Measurements from ENCODE around the gene MCRS1.

Gene MCRS1

DNA sequence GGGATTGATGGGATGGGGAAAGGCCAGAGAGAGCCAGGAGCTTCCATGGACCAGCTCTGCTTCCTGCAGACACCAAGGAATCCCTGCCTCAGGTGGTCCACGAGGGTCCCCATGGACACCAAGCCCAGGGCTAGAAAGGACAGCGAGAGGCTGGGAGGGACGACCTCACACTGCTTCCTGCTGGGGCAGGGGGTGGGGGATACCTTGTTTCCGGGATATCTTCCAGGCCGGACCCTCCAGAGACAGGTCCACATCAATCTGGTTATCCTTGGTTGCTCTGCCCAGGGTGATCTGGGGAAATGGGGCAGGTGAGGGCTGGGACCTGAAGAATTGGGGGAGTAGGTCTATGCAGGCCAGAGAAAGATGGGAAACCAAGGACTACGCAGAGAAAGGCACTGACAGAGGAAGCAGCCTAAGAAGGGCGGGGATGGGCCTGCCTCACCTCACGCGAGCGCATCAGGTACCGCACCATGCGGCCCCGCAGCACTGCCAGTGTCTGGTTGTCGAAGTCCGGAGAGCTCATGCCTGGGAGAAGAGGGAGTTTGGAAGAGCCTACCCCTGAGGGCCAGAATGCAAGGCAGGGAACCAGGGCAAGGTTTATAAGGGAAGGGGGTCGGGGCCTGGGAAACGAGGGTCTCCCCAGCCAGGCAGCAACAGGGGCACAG, 8.8 kb downstream of the MCRS1 start:
- no peak for DNase-seq
- H3K4me1 Mint-ChIP-seq = peaks cover 2% of the 10 kb centered on the region
- TF ChIP-seq, protein P1, sequence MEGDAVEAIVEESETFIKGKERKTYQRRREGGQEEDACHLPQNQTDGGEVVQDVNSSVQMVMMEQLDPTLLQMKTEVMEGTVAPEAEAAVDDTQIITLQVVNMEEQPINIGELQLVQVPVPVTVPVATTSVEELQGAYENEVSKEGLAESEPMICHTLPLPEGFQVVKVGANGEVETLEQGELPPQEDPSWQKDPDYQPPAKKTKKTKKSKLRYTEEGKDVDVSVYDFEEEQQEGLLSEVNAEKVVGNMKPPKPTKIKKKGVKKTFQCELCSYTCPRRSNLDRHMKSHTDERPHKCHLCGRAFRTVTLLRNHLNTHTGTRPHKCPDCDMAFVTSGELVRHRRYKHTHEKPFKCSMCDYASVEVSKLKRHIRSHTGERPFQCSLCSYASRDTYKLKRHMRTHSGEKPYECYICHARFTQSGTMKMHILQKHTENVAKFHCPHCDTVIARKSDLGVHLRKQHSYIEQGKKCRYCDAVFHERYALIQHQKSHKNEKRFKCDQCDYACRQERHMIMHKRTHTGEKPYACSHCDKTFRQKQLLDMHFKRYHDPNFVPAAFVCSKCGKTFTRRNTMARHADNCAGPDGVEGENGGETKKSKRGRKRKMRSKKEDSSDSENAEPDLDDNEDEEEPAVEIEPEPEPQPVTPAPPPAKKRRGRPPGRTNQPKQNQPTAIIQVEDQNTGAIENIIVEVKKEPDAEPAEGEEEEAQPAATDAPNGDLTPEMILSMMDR (IDR thresholded peaks at IDR 0.05) = no peak
- no peaks in the 10 kb centered on the region for H3K9me3 Mint-ChIP-seq
- H3K36me3 Mint-ChIP-seq (ENCODE audit: low read depth) = peaks cover 49% of the 10 kb centered on the region
- no peak overlapping the region for H3K27ac Mint-ChIP-seq
- no peak overlapping the region for H3K4me3 Mint-ChIP-seq
- H3K27me3 Mint-ChIP-seq (ENCODE audit: low read depth, poor library complexity) = peaks cover 3% of the 10 kb centered on the region

DNA sequence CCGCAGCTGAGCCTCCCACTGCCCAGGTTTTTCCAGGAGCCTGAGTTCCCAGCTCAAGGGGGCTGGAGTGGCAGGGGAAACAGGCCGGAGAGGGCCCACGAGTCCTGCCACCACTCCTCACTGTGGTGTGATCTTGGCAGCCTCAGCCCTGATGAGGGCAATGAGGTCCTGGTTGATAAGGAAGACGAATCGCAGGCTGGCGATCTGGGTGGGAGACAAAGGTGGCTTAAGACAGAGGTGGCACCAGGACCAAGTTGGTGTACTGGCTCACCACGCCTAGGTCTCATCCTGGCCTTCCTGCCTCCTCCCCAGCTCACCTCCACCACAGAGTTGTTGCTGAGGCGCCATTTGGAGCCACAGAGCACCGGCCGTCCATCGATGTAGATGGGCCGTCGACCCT, 9.4 kb downstream of the MCRS1 start:
- H3K4me3 Mint-ChIP-seq = no peak overlapping the region
- no peaks in the 10 kb centered on the region for H3K9me3 Mint-ChIP-seq
- TF ChIP-seq, protein P1 (IDR thresholded peaks at IDR 0.05) = no peak
- H3K36me3 Mint-ChIP-seq (ENCODE audit: low read depth) = peaks cover 43% of the 10 kb centered on the region
- no peak overlapping the region for H3K27ac Mint-ChIP-seq
- no peak for DNase-seq
- peaks cover 9% of the 10 kb centered on the region for H3K4me1 Mint-ChIP-seq
- H3K27me3 Mint-ChIP-seq (ENCODE audit: low read depth, poor library complexity) = peaks cover 6% of the 10 kb centered on the region

DNA sequence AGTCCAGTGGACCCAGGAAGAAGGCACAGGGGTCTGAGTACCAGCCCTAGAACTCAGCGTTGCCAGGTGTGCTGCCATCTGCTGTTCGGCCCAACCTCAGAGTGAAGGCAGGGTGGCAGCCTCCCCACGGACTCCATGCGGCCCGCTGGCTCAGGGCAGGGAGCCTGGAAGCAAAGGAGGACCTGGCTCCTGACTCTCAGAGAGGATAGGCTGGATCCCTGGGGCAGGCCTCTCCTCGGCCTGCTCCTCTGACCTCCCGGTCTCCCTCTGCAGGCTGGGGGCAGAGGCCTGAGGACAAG, 10.1 kb downstream of the MCRS1 start:
- DNase-seq = no peak
- no peak overlapping the region for H3K27ac Mint-ChIP-seq
- H3K27me3 Mint-ChIP-seq (ENCODE audit: low read depth, poor library complexity) = peaks cover 11% of the 10 kb centered on the region
- peaks cover 38% of the 10 kb centered on the region for H3K36me3 Mint-ChIP-seq (ENCODE audit: low read depth)
- no peaks in the 10 kb centered on the region for H3K9me3 Mint-ChIP-seq
- H3K4me1 Mint-ChIP-seq = peaks cover 12% of the 10 kb centered on the region
- TF ChIP-seq, protein P1 (IDR thresholded peaks at IDR 0.05) = no peak
- no peak overlapping the region for H3K4me3 Mint-ChIP-seq

DNA sequence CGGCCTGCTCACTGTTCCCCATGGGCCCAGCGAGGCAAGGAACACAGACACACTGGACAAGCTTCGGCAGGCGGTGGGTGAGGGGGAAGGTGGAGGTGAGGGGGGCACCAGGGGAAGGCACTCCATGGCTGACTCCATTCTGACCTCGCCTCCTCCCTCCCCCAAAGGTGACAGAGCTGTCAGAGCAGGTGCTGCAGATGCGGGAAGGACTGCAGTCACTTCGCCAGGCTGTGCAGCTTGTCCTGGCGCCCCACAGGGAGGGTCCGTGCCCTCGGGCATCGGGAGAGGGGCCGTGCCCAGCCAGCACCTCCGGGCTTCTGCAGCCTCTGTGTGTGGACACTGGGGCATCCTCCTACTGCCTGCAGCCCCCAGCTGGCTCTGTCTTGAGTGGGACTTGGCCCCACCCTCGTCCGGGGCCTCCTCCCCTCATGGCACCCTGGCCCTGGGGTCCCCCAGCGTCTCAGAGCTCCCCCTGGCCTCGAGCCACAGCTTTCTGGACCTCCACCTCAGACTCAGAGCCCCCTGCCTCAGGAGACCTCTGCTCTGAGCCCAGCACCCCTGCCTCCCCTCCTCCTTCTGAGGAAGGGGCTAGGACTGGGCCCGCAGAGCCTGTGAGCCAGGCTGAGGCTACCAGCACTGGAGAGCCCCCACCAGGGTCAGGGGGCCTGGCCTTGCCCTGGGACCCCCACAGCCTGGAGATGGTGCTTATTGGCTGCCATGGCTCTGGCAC, 10.6 kb downstream of the MCRS1 start:
- no peak overlapping the region for H3K4me3 Mint-ChIP-seq
- H3K4me1 Mint-ChIP-seq = peaks cover 12% of the 10 kb centered on the region
- DNase-seq = no peak
- H3K36me3 Mint-ChIP-seq (ENCODE audit: low read depth) = peaks cover 33% of the 10 kb centered on the region
- no peak overlapping the region for H3K27ac Mint-ChIP-seq
- peaks cover 14% of the 10 kb centered on the region for H3K27me3 Mint-ChIP-seq (ENCODE audit: low read depth, poor library complexity)
- no peaks in the 10 kb centered on the region for H3K9me3 Mint-ChIP-seq
- TF ChIP-seq, protein P1 (IDR thresholded peaks at IDR 0.05) = no peak

DNA sequence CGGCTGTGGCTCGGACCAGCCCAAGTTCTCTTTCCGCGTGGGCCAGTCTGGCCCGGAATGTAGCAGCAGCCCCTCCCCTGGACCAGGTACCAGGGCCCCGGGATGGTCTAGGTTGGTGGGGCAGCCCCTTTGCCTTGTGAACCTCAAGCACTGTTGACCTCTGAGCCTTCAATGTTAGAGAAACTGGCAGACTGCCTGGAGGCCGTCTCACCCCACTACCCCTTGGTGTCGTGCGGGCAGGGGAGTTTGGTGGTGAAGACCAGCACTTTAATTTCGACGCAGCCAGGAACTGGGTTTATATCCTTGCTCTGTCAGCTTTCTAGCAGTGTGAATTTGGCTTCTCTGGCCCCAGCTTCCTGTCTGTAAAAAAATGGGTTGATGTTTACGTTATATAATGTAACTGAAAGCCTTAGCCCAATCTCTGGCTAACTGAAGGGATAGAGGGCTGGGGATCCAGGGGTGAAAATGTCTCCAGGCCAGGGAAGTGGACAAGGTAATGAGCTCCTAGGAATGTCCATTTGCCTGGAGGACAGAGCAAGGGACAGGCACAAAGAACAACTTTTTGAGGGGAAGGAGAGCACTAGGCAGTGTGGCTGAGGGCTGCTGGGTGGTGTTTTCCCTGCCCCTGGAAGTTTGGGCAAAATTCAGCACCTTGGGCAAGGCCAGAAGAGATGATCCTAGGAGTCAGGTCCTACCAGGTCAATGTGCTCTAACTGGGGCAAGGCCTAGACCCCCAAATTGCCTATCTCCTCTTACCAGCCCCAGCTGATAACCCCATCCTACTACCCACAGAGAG, 11.4 kb downstream of the MCRS1 start:
- Mint-ChIP-seq H3K4me3 (no peak overlapping the region), H3K9me3 (no peaks in the 10 kb centered on the region), H3K27me3 (ENCODE audit: low read depth, poor library complexity) (peaks cover 20% of the 10 kb centered on the region)

More for the DNA sequence above, 11.4 kb downstream of the MCRS1 start:
- TF ChIP-seq, protein P1 (IDR thresholded peaks at IDR 0.05) = no peak
- no peak for DNase-seq
- H3K27ac Mint-ChIP-seq = no peak overlapping the region
- peaks cover 12% of the 10 kb centered on the region for H3K4me1 Mint-ChIP-seq
- peaks cover 29% of the 10 kb centered on the region for H3K36me3 Mint-ChIP-seq (ENCODE audit: low read depth)

All from nephron progenitor cell (in vitro differentiated cells).